Midbrain (tissue), 1 donor: Measurements from ENCODE around the gene JMJD8.

Experiments
- DNase-seq: peaks from one replicate; lab custom pipeline; 2025; lab: John Stamatoyannopoulos, UW

JMJD8 gene

DNA sequence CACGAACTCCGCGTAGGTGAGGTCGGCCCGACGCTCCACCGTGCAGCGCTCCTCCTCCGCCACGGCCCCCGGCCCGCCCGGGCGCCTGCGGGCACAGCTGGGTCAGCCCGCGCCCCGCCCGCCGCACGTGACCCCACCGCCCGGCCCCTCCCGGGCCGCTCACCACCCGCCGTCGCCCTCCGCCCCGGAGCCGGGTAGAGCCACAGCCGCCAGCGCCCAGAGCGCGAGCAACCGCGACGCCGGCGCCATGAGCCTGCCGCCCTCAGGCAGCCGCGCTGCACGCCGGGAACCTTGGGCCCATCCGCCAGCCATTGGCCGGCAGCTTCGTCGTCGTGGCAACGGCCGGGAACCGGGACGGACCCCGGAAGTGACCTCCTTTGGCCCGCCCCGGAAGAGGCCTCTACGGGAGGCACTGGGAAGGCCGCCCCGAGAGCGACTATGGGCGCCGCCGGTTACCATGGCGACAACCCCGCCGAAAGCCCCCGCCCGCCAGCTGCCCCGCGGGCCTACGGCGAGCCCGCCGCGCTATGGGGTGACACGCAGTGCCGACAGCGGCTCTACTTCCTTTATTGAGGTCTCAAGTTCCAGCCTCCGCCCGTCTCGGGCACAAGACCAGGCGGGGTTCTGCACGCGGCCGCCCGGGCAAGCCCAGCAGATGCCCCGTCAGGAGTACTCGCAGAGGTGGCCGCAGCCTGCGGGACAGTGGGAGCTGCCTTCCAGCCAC, at the start of gene JMJD8:
JMJD8 (minus strand) TSS at position 264 of the 724 bp plus-strand sequence; CDS start at position 249, 15 bp downstream.
- DNase-seq, result peak; percentile 97

GRCh38 chr16:733382-734207, 49.5 kb upstream of the JMJD8 start:
- no peak for DNase-seq

DNA sequence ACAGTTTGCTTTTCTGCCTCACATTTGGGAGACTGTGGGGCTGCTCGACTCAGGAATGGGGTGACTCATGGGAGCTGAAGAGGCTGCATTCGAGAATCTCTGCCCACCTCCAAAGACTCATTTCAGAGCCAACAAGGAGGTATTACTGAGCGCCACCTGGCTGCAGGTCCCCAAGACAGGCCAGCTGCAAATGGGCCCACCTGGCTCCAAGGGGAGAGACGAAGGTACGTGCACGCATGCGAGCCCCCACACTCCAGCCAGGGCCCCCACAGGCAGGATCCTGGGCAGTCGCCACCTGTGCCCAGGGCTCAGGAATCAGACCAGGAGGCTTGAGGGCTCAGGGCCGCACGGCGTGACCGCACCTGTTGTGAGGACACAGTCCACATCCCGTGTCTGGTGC, 48.8 kb upstream of the JMJD8 start:
- DNase-seq, result no peak

DNA sequence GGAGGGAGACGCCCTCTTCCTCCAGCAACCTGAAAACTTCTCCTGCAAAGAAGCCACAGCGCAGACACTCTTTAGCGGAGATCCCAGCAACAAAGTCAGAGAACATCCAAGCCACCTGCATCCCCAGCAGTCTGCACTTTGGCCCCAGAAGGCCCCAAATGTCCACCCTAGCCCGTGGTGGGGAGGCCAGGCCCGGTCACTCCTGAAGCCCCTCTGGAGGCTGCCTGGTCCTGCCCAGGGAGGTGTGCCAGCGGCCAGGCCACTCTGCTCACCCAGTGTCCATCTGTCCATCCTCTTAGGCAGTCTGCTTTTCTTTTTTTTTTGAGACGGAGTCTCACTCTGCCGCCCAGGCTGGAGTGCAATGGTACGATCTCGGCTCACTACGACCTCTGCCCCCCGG, 48.2 kb upstream of the JMJD8 start:
- DNase-seq, result no peak

DNA sequence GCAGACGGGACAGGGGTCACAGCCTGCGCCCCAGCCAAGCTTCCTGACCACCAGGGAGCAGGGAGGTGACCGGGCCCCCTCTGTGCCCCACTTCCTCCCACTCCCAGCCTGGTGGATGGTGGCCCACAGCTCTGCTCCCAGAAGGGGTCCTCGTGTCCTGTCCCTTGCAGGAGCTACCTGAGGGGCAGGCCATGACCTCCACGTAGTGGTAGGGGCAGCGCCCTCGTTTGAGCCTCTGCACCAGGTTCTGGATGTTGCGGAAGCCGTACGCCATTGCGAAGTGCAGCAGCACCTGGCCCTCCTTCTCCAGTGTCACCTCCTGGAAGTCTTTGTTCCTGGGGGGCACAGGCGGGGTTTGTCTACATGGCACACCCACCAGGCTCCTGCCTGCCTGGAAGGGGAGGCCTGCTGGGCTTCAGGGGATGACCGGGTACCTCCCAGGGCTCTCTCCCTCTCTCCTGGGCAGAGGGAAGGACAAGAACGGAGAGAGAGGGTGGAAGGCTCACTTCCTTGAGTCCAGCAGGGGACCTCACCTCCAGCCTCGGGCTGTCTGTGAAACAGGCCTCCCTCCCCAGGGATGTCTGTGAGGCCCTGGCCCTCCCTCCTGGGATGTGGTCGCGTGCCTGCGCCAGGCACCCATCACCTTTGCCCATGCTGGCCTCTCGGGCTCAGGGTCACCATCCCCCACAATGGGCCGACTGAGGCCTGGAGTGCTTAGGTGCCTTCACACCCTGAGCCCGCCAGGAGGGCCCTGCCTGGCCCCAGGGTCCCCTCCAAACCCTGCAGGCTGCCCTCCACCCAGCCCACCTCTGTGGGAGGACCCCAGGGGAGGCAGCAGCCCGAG, 46.8 kb upstream of the JMJD8 start:
- no peak for DNase-seq

- DNase-seq, result no peak
Observed at GRCh38 chr16:729768-730665, 45.9 kb upstream of the JMJD8 start.

GRCh38 chr16:728890-729744, 45.0 kb upstream of the JMJD8 start:
- no peak for DNase-seq

- DNase-seq, result peak; percentile 60
Observed at GRCh38 chr16:728131-728889, 44.2 kb upstream of the JMJD8 start.

DNA sequence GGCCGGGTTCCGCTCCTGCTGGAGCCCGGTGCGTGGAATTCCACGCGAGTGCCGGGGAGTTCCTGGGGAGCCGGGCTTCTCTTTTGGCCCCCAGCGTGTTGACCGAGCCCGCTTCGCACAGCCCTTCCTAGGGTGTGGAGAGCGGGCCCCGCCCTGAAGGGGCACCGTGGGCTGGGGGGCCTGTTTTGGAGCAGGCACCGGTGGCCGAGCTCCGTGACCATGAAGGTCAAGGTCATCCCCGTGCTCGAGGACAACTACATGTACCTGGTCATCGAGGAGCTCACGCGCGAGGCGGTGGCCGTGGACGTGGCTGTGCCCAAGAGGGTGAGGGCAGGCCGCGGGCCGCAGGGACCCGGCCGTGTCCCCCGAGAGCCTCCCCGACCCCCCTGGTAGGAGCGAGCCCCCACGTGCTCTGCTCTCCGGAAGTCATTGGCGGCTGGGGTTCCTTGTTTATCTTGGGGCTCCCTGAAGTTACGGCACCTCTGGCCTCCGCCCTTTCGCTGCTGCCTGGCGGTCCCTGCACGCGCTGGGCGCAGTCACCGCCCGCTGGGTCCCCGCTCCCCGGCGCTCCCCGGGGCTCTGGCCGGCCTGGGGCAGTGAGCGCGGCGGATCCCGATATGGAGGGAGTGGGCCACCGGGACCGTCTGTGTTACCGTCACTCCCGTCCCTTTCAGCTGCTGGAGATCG, 43.3 kb upstream of the JMJD8 start:
- DNase-seq, result no peak

- peak; percentile 56 for DNase-seq
Observed at GRCh38 chr16:726438-727290, 42.5 kb upstream of the JMJD8 start, which contains the start of the genes CCDC78 and HAGHL. CCDC78 (minus strand) TSS chr16:726443; CDS start chr16:726367, 76 bp downstream. HAGHL (plus strand) TSS chr16:727106; CDS start chr16:727510, 404 bp downstream.

DNA sequence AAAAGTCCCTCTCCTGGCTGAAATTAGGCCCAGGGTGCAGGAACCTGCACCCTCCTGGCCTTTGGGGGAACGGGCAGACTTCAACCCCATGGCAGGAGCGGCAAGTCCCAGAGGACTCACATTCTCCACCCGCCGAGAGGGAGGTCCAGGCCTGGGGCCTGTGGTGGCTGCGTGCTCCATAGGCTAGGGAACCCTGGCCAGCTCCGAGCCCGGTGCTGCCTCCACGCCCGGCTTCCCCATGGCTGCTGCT, 42.0 kb upstream of the JMJD8 start:
- DNase-seq, result no peak

DNA sequence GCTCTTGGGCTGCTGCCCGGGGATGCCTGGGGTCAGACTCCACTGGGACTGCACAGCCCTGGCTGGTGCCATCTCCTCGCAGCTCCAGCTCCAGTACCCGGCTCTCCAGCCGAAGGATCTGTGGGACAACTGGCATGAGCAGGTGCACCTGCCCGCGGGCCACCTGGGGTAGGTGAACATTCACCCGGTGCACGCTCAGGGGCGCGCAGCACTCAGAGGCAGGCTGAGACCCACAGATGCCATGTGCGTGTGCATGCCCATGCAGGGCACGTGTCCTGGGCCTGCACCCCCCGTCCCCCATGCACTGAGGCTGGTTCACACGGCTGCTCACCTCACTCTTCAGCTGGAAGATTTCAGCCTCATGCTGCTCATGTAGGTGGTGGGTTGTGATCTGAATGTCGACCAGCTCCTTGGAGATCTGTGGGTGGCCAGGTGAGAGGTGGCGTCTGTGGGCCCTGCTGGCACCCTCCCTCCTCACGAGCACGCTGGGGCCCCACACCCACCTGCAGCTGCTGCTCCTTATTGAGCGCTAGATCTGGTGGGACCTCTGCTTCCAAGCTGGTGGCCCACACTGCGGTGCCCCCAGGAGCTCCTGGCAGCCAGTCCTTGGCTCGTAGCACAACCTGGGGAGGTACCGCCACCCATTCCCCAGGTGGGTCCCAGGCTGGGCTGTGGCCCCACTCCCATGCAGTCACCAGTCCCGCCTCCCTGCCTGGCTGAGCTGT, 41.5 kb upstream of the JMJD8 start:
- no peak for DNase-seq

- no peak for DNase-seq
Observed at GRCh38 chr16:725041-725376, 40.9 kb upstream of the JMJD8 start.

GRCh38 chr16:724188-725040, 40.3 kb upstream of the JMJD8 start:
- DNase-seq, result no peak

GRCh38 chr16:723695-724094, 39.6 kb upstream of the JMJD8 start:
- DNase-seq, result no peak

GRCh38 chr16:722835-723633, 38.9 kb upstream of the JMJD8 start:
- no peak for DNase-seq
